Brain microvascular endothelial cell (primary cell): ENCODE measurements around the gene COL13A1.

Experiments used
- DNase-seq: peaks from one replicate; pipeline ENCODE4 v3.0.0-alpha.2; 2020
- H3K27ac ChIP-seq: fragments of 250-450 bp; sonication (Bioruptor Pico); 2 replicates; pipeline ENCODE4 v1.5.1; 2020; ENCODE audit warnings: mild to moderate bottlenecking, moderate library complexity
- H3K27me3 ChIP-seq: fragments of 250-450 bp; sonication (Bioruptor Pico); replicated peaks from 2 replicates; pipeline ENCODE4 v1.5.1; 2020; ENCODE audit warnings: mild to moderate bottlenecking
- H3K36me3 ChIP-seq: fragments of 250-450 bp; sonication (Bioruptor Pico); replicated peaks from 2 replicates; pipeline ENCODE4 v1.5.1; 2020; ENCODE audit warnings: mild to moderate bottlenecking
- H3K4me3 ChIP-seq: 2 replicates; pipeline ENCODE4 v1.5.1; 2011; ENCODE audit warnings: low read depth, mild to moderate bottlenecking, control low read depth, low read length, moderate library complexity
- in situ Hi-C: cut with HindIII; loops from 2 replicates; pipeline ENCODE4 v1.10.0; 2017; ENCODE audit warnings: low sequenced_read_pairs, low pct_ligation_motif_present
- TF ChIP-seq, protein P1 (sequence below): IDR thresholded peaks from 2 replicates; pipeline ENCODE4 v1.5.1; 2011; ENCODE audit warnings: low read depth, mild to moderate bottlenecking, moderate library complexity, low read length, control low read depth, inconsistent platforms; ENCODE audit errors: missing control alignments

COL13A1 gene

DNA sequence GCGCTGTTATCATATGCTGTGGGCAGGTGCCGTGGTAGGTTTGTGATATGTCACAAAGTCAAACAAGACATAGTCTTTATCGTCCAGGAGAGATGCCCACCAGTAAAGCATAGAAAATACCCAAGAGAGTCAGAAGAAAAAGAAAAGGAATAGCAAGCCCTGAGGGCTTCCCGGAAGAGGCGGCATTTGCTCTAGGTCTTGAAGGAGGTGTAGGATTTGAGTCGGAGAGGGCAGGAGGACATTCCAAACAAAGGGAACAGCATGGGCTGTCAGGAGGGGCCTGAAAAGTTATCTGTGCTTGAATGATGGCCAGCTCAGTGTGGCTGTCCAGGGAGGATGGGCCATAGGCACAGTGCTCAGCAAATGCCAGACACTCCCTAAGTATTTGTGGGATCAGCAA lies 42.2 kb downstream of the COL13A1 start:
- no peaks in the 10 kb centered on the region for H3K27me3 ChIP-seq
- no peak overlapping the region for H3K4me3 ChIP-seq
- no peak for DNase-seq
- TF ChIP-seq, protein P1, sequence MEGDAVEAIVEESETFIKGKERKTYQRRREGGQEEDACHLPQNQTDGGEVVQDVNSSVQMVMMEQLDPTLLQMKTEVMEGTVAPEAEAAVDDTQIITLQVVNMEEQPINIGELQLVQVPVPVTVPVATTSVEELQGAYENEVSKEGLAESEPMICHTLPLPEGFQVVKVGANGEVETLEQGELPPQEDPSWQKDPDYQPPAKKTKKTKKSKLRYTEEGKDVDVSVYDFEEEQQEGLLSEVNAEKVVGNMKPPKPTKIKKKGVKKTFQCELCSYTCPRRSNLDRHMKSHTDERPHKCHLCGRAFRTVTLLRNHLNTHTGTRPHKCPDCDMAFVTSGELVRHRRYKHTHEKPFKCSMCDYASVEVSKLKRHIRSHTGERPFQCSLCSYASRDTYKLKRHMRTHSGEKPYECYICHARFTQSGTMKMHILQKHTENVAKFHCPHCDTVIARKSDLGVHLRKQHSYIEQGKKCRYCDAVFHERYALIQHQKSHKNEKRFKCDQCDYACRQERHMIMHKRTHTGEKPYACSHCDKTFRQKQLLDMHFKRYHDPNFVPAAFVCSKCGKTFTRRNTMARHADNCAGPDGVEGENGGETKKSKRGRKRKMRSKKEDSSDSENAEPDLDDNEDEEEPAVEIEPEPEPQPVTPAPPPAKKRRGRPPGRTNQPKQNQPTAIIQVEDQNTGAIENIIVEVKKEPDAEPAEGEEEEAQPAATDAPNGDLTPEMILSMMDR = no peak
- H3K27ac ChIP-seq = no peak overlapping the region
- in situ Hi-C loops = no loop called here
- H3K36me3 ChIP-seq = peaks cover 2% of the 10 kb centered on the region

DNA sequence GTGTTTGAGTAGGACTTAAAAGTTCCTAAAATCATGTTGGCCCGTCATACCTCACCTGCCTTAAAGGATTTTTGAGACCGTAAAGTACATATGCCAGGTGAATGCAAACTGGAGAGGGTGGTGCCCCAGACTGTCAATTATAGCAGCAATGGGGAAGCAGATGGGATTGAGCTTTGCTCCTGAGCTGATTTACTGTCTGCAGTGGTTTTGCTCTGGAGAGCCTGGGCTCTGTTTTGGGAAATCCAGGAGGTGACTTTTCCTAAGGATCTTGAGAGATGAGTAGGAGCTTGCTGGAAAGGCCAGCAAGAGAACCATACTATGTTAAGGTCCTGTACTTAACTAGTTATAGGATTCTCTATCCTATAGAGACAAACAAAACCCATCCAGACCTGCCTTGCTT lies 43.0 kb downstream of the COL13A1 start:
- Histone ChIP-seq H3K4me3 (no peak overlapping the region), H3K27me3 (no peaks in the 10 kb centered on the region), H3K27ac (no peak overlapping the region), H3K36me3 (peaks cover 2% of the 10 kb centered on the region)
- in situ Hi-C loops = no loop called here
- no peak for DNase-seq
- TF ChIP-seq, protein P1 = no peak

DNA sequence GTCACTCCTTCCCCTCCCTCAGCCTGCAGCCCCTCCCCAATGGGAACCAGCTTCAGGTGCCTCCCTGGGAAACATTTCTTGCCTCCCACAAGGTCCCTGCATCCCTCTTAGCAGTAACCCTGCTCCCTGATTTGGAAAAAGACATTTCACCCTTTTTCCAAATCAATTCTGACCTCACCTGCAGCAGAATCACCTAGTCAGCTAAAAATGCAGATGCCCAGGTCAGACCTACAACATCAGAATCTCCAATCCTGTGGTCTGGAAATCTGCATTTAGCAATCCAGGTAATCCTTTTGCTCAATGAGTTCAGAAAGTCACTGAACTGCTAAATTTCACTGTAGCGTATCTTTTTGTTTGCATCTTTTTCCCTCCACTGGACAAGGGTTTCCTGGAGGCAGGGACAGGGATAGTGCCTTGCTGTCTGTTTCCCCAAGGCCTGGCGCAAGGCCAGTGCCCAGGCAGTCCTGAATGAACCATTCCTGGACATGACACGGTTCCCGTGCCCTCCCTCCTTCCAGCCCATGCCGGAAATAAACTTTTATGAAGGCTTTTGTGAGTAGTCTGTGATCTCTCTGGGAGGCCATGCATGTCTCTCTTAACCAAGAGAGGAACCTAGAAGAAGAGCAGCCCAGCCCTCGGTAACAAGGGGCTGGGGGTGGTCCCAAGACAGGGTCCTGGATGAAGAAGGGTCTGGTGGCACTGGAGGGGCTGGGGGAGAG lies 44.0 kb downstream of the COL13A1 start:
- Histone ChIP-seq H3K27me3 (no peaks in the 10 kb centered on the region), H3K4me3 (no peak overlapping the region), H3K36me3 (peaks cover 2% of the 10 kb centered on the region), H3K27ac (no peak overlapping the region)
- no peak for DNase-seq
- TF ChIP-seq, protein P1 = no peak
- in situ Hi-C loops = no loop called here

DNA sequence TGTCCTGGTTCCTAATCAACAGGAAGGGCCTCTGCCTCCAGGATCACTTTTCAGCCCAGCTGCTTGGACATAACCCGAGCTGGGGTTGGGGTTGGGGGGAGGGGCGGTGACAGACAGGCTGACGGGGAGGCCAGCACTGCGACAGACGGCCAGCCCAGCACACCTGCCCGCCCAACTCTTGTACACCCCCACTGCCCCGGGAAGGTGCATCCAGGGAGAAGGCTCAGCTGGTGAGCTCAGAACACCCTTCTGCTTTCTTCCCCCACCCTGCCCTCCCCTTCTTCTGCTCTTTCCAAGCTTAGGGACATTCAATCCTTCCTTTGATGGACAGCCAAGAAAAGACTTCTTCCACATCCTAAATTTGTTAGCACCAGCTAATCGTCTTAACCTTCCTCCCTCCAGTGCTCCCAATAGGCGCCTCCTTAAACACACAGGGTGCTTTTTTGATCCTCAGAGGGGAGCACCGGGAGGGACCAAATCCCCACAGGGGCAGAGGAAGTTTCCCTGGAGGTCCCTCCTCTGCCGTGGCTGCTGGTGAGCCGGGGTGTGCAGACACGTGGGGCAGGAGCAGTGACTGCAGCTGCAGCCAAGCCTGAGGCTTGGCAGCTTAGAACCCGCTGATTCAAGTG lies 44.7 kb downstream of the COL13A1 start:
- in situ Hi-C loops = no loop called here
- Histone ChIP-seq H3K4me3 (no peak overlapping the region), H3K27ac (no peak overlapping the region), H3K36me3 (peaks cover 2% of the 10 kb centered on the region), H3K27me3 (no peaks in the 10 kb centered on the region)
- TF ChIP-seq, protein P1 = no peak
- DNase-seq = no peak

DNA sequence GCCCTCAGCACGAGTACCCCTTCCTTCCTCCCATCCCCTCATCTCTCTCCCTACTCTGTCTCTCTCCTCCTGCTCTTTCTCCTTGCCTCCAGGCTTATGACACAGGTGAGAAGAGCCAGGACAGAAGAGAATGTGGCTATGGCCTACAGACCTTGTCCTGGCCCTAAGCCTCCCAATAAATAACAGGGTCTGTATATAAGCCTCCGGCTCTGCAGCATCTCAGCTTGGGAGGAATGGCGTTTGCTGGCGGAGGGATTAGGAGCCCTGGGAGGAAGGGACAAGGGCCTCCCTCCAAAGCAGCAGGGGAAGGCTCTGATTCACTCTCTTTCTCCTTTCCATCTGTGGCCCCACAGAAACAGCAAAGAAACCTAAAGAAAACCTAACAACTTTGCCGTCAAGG lies 45.8 kb downstream of the COL13A1 start:
- in situ Hi-C loops = no loop called here
- no peak for DNase-seq
- H3K27ac ChIP-seq = no peak overlapping the region
- peaks cover 2% of the 10 kb centered on the region for H3K36me3 ChIP-seq
- no peak overlapping the region for H3K4me3 ChIP-seq
- H3K27me3 ChIP-seq = no peaks in the 10 kb centered on the region
- TF ChIP-seq, protein P1 = no peak

DNA sequence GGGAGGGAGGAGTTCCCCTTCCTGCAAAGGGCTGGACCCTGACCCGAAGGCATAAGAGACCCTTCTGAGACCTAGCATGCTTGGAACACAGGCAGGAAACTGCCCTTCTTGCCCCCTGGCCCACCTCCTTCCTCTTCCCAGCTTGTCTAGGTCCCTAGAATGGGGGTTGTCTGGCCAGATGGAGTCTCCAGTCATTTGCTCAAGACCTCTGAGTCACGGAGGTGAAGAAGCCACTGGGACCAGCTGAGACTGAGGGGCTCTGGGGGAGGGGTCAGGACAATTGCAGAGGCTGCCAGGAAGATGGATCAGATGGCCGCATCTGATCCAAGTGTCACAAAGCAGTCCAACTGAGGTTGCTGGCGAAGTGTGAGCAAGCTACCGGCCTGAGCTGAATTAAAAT lies 46.2 kb downstream of the COL13A1 start:
- in situ Hi-C loops = no loop called here
- Histone ChIP-seq H3K27me3 (no peaks in the 10 kb centered on the region), H3K4me3 (no peak overlapping the region), H3K36me3 (peaks cover 2% of the 10 kb centered on the region), H3K27ac (no peak overlapping the region)
- no peak for DNase-seq
- TF ChIP-seq, protein P1 = no peak
